Fibroblast of skin of scalp (primary cell): ENCODE measurements around the gene COPB1. TPM values are rescaled to one million over a fixed set of nuclear protein-coding genes. Genes with fewer than 3 reads are reported as not detected.
"Not testable (repeated sequence)": the region's sequence is repeated elsewhere in the genome, so short reads cannot be mapped to it uniquely, and the experiment has no call there.

Experiments
- DNase-seq: peaks from one replicate; pipeline ENCODE4 v3.0.0-alpha.2; 2013
- polyA plus RNA-seq, 2 experiments: library from polyadenylated mRNA; unstranded; fragments of 120-200 nt; gene quantifications; one replicate each; pipeline ENCODE4 v1.2.1, GENCODE V29; 2013; ENCODE audit not compliant: insufficient read length in 2 of 2

Gene COPB1, protein sequence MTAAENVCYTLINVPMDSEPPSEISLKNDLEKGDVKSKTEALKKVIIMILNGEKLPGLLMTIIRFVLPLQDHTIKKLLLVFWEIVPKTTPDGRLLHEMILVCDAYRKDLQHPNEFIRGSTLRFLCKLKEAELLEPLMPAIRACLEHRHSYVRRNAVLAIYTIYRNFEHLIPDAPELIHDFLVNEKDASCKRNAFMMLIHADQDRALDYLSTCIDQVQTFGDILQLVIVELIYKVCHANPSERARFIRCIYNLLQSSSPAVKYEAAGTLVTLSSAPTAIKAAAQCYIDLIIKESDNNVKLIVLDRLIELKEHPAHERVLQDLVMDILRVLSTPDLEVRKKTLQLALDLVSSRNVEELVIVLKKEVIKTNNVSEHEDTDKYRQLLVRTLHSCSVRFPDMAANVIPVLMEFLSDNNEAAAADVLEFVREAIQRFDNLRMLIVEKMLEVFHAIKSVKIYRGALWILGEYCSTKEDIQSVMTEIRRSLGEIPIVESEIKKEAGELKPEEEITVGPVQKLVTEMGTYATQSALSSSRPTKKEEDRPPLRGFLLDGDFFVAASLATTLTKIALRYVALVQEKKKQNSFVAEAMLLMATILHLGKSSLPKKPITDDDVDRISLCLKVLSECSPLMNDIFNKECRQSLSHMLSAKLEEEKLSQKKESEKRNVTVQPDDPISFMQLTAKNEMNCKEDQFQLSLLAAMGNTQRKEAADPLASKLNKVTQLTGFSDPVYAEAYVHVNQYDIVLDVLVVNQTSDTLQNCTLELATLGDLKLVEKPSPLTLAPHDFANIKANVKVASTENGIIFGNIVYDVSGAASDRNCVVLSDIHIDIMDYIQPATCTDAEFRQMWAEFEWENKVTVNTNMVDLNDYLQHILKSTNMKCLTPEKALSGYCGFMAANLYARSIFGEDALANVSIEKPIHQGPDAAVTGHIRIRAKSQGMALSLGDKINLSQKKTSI
- polyA plus RNA-seq (2013, experiment 1 of 2; ENCODE audit: insufficient read length), result 186 TPM
- polyA plus RNA-seq (2013, experiment 2 of 2; ENCODE audit: insufficient read length), result 203 TPM

DNA sequence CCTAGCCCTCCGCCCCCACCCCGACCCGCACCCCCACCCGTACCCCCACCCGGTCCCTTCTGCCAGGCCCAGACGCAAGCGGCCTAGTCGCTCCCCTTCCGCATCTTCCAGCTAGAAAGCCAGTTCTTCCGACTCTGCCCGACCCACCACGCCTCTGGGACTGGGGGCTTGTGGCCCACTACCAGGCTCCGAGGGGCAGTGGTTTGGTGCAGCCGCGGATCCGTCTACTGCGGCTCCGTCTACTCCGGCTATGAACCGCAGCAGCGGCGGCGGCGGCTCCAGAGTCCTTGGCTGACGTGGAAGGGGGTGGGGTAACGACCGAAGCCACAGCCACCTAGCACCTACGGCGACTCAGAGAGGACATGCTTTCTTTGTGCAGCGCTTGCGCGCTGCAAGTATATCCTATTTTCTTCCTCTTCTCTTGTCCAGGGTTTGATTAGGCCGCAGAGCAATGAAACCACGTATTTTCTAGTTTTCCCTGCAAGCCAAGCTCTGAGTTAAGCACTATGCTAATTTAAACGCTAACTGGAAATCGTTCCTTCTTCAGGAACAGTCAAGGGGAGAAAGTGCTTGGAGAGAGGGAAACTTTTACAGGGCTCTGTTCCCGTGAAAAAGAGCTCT, at the start of gene COPB1:
Gene COPB1, minus strand, starts transcription at position 252 of the 621 bp plus-strand sequence. CDS start 883 bp downstream, outside the sequence.
- peak; percentile 95 for DNase-seq

DNA sequence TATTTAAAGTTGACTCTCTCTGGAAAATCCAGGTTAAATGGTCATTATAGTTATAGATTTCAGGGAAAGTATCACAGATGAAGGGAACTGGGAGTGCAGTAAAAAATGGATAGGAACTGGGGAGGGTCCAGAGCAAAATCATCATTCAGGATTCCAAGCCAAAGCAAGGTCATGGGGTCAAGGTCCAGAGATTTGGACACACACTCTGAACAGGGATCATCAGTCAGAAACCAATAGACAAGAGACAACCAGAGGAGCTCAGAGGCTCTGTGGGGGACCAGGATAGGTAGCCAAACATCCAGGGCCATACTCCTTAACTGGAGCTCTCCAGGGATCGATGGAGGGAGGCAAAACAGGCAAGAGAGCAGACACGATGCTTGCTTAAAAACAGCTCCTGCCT, 47.8 kb upstream of the COPB1 start:
- DNase-seq, result no peak

DNA sequence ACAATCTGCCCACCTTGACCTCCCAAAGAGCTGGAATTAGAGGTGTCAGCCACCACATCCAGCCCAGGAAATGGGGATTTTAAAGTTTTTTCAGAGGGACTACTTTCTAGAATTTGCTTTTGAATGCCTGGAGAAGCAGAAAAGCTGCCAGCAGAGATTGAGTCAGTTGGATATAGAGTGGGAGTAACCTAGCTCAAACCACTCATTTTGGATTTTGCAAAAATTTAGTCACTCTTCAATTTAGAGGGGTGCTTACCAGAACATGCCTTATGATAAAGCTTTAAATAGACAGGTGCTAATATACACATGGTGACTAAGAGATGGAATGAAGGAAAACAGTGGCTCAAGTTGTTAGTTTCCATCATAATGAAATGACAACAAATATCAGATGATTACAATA, 47.1 kb upstream of the COPB1 start:
- DNase-seq, result no peak

GRCh38 chr11:14544611-14545010, 45.0 kb upstream of the COPB1 start:
- DNase-seq, result peak; percentile 3

DNA sequence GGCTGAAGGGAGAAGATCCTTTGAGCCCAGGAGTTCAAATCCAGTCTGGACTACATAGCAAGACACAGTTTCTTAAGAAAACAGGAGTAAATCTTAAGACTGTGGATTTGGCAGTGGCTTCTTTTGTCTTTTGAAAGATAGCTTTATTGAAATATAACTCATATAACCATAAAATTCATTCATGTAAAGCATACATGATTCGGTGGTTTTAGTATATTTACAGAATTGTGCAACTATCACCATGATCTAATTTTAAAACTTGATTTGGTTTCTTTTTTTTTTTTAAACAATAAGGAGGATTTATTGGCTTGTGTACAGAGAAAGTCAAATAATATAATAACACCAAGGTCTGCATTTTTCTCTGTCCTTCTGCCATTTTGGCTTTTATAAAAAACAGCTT, 43.6 kb upstream of the COPB1 start:
- no peak for DNase-seq

DNA sequence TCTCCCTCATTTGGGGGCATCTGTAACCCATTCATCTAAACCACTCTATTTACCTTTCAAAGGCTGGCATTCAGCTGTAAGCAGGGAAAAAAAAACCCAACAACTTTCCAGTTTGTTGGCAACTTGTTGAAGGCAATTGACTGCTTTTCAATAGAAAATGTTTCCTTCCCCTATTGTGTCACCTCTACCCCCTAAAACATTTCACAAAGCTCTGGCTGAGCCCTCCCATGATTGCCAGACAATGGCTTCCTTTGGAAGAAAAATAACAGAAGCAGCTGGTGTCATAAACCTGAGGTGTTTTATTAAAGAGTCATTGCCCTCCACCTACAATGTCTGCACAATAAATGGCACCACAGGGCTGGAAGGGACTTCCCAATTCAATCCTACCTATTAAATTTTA, 42.7 kb upstream of the COPB1 start:
- DNase-seq, result no peak

DNA sequence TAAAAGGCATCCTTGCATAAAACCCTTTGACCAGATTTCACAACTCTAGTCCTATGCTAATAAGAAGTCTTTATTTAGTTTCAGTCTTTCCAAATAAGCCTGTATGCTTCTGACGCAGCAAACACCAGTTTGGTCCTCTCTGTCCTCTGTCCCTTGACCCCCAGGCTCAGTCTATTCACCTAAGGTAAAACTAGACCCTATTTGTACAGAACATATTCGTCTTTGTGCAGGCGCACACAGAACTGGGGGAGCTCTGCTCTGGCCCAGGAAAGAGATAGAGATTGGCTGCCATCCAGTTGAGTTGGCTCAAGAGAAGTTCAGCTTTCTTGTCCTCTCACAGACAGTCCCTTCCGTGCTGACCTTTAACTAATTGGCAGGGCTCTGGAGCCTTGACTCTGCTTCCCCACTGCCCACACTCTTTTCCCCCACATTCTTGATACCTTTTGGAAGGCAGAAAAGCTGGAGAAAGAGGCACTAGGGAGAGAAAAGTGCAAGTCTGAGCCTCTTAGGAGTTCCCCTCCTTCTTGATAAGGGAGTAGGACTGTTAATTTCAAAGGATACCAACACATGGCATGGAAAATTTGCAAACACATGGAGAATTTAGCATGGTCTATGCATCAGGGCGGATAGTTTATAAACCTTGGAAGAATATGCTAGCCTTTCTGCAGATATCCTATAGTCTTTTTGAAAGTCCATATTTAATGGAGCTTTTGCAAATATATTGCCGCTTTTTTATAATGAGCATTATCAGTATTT, 41.8 kb upstream of the COPB1 start:
- no peak for DNase-seq

- no peak for DNase-seq
Measured at GRCh38 chr11:14539982-14540421, 40.4 kb upstream of the COPB1 start.

- DNase-seq, result no peak
Measured at GRCh38 chr11:14538926-14539554, 39.4 kb upstream of the COPB1 start.

- DNase-seq, result no peak
Measured at GRCh38 chr11:14538271-14538925, 38.8 kb upstream of the COPB1 start.

GRCh38 chr11:14537134-14537599, 37.6 kb upstream of the COPB1 start:
- DNase-seq, result peak; percentile 9

DNA sequence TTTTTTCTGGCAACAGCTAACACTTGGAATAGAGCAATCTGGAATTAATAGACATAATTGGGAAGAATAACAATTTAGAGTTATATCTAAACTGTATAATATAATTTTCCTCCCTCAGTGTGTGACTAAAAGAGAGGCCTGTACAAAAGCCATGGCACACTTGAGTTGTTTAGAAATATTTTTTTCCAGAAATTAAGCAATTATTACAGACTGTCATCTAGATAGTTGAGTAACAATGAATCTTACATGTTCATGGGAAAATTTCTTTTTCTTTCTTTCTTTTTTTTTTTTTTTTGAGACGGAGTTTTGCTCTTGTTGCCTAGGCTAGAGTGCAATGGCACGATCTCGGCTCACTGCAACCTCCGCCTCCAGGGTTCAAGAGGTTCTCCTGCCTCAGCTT, 35.6 kb upstream of the COPB1 start:
- not testable (repeated sequence) for DNase-seq

DNA sequence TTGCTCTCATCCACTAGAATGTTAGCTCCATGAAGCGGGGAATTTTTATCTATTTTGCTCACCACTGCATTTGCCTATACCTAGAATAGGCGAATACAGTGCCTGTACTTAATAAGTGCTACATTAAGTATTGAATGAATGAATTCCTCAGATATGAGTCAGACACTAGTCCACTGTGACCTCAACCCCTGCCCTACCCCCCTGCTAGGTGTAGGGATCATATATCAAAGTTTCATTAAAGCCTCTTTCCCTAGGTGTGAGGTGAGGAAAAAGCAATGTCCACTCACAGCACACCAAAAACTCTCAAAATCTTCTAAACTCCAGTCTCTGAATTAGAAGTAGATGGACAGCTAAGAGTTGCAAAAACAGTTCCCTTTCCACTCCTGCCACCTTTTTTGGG, 30.3 kb upstream of the COPB1 start:
- DNase-seq, result no peak

- DNase-seq, result no peak
Measured at GRCh38 chr11:14529321-14529720, 29.7 kb upstream of the COPB1 start.

DNA sequence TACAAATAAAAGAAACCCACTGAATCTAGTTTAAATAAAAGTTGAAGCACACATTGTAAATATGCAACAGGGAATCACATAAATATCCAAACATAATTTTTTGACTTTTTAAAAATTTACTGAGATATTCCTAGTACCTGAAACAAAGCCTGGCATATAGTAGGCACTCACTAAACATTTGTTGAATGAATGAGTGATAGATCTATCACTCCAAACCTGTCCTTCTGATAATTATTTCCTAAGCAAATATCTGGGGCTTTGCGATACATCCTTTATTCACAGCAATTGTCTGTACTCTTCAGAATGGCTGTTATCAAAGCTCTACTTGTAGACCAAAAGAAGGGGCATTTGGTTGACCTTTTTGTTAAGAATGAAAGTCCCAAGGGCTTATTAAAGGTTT, 23.2 kb upstream of the COPB1 start:
- no peak for DNase-seq

DNA sequence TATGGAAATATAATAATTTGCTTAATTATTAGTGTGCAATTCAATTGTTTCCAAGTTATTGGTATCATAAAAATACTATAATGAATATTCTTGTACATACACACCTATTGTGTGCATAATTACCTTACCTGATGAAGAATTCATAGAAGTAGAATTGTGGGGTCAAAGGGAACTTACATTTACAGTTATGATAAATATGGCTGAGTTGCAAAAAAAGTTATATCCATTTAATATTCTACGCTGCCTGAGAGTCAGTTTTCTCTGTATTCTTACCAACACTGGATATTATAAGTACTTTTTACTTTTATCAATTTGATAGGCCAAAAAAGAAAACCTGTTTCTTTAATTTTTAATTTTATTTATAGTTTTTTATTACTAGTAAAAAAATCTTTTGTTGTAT, 22.6 kb upstream of the COPB1 start:
- DNase-seq, result no peak

DNA sequence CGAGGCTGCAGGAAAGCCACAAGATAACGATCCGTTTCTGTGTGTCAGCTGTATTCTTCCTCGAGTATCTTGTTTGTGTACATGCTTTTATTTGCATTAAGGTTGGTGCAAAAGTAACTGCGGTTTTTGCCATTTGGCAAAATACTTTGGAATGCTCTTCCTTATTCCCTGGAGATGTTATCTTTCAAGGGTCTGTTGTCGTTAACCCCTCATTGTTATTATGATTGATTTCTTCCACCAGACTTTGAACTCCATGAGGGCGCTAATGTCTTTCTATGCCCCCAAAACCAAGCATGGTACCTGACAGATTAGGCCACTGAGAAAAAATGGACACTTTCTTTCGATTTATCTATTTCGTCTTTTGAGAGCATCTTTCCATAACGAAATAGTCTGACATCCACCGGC, 21.1 kb upstream of the COPB1 start:
- DNase-seq, result no peak

DNA sequence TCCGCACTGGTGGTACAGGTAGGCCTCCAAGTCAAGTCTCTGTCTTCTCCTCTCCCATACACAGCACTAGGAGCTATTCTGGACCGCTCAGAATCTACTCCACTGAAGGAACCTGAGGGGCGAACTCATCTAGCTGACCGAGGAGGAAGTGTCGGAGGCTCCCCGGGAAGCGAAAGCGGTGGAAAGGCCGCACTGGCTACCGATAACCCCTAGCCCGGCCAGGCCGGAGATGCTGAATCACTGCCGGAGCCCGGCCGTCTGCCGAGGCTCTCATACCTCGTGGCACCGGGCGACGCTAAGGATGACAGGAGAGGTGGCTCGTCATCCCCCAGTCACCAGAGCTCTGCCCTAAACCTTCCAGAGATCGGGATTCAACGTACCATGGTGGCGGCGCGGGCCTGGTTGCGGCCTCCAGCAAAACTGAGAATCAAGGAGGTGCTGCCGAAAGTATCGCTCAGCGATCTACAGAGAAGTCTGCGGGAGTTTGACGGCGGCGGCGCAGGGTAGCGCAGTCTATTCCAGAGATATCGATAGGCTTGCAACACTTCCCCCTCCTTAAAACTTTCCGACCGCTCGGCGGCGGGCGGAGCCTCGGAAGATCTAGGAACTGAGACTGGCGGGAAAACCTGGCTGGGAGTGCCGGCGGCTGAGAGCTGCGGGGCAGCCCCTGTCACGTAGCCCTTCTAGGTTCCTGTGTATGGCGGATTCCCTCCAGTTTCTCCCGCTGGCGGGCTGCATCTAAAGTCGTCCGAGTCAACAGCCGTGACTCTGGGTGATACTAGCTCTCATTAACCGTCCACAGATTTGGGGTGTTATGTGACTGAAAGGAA, 20.5 kb upstream of the COPB1 start, which contains the start of gene PSMA1:
Gene PSMA1, minus strand, starts transcription at position 470 of the 830 bp plus-strand sequence. Its CDS starts 87 bp downstream, at position 383.
- DNase-seq, result peak; percentile 96

- no peak for DNase-seq
Measured at GRCh38 chr11:14519597-14519916, 19.9 kb upstream of the COPB1 start.

- no peak for DNase-seq
Measured at GRCh38 chr11:14518820-14519219, 19.2 kb upstream of the COPB1 start.
